ENCODE measurements around the gene SPATA31D3.

The SPATA31D3 gene

GRCh38 chr9:81898851-81899250, 44.4 kb upstream of the SPATA31D3 start:
- H3K9me3 ChIP-seq (ENCODE audit: insufficient read depth, low read length), result no peaks in the 10 kb centered on the region
- no peak overlapping the region for H3K4me3 ChIP-seq (ENCODE audit: insufficient read depth, low read length, poor library complexity, severe bottlenecking)
- no peaks in the 10 kb centered on the region for H3K9me2 ChIP-seq (replicated peaks; ENCODE audit: insufficient read depth, low read length)
- no peak overlapping the region for H2AFZ ChIP-seq (ENCODE audit: low read depth, low read length, severe bottlenecking)
- no peaks in the 10 kb centered on the region for H3K27me3 ChIP-seq (ENCODE audit: low read length)
- no peak overlapping the region for H3K4me2 ChIP-seq (ENCODE audit: low read depth, low read length, poor library complexity, severe bottlenecking)
- H3K9ac ChIP-seq (ENCODE audit: low read length), result no peak overlapping the region
- no peaks in the 10 kb centered on the region for H3K79me2 ChIP-seq (ENCODE audit: insufficient read depth, low read length)
- H3F3A ChIP-seq (ENCODE audit: insufficient read depth), result no peaks in the 10 kb centered on the region
- no peaks in the 10 kb centered on the region for H3K36me3 ChIP-seq (ENCODE audit: low read length)
- H3K27ac ChIP-seq (ENCODE audit: low read depth, low read length), result no peak overlapping the region
- no peaks in the 10 kb centered on the region for H4K20me1 ChIP-seq (ENCODE audit: low read depth, low read length)
- no peak for TF ChIP-seq EZH2phosphoT487 (conservative IDR thresholded peaks at IDR 0.05; ENCODE audit: low read length)
- no peak for TF ChIP-seq CTCF (IDR thresholded peaks at IDR 0.05; ENCODE audit: insufficient read depth, low read length, poor library complexity, severe bottlenecking)

GRCh38 chr9:81902196-81902595, 41.1 kb upstream of the SPATA31D3 start:
- H3F3A ChIP-seq (ENCODE audit: insufficient read depth), result no peaks in the 10 kb centered on the region
- no peaks in the 10 kb centered on the region for H4K20me1 ChIP-seq (ENCODE audit: low read depth, low read length)
- no peak overlapping the region for H3K9ac ChIP-seq (ENCODE audit: low read length)
- no peaks in the 10 kb centered on the region for H3K9me3 ChIP-seq (ENCODE audit: insufficient read depth, low read length)
- TF ChIP-seq EZH2phosphoT487 (conservative IDR thresholded peaks at IDR 0.05; ENCODE audit: low read length) (no peak), CTCF (IDR thresholded peaks at IDR 0.05; ENCODE audit: insufficient read depth, low read length, poor library complexity, severe bottlenecking) (no peak)
- H3K4me2 ChIP-seq (ENCODE audit: low read depth, low read length, poor library complexity, severe bottlenecking), result no peak overlapping the region
- no peaks in the 10 kb centered on the region for H3K36me3 ChIP-seq (ENCODE audit: low read length)
- H3K27me3 ChIP-seq (ENCODE audit: low read length), result no peaks in the 10 kb centered on the region
- no peak overlapping the region for H2AFZ ChIP-seq (ENCODE audit: low read depth, low read length, severe bottlenecking)
- H3K4me3 ChIP-seq (ENCODE audit: insufficient read depth, low read length, poor library complexity, severe bottlenecking), result no peak overlapping the region
- no peaks in the 10 kb centered on the region for H3K9me2 ChIP-seq (replicated peaks; ENCODE audit: insufficient read depth, low read length)
- no peak overlapping the region for H3K27ac ChIP-seq (ENCODE audit: low read depth, low read length)
- no peaks in the 10 kb centered on the region for H3K79me2 ChIP-seq (ENCODE audit: insufficient read depth, low read length)

- Histone ChIP-seq H3K4me2 (ENCODE audit: low read depth, low read length, poor library complexity, severe bottlenecking) (no peak overlapping the region), H3K36me3 (ENCODE audit: low read length) (no peaks in the 10 kb centered on the region), H3K79me2 (ENCODE audit: insufficient read depth, low read length) (no peaks in the 10 kb centered on the region), H4K20me1 (ENCODE audit: low read depth, low read length) (no peaks in the 10 kb centered on the region), H3K4me3 (ENCODE audit: insufficient read depth, low read length, poor library complexity, severe bottlenecking) (no peak overlapping the region), H3K27me3 (ENCODE audit: low read length) (no peaks in the 10 kb centered on the region), H3F3A (ENCODE audit: insufficient read depth) (no peaks in the 10 kb centered on the region), H3K27ac (ENCODE audit: low read depth, low read length) (no peak overlapping the region), H3K9me2 (replicated peaks; ENCODE audit: insufficient read depth, low read length) (no peaks in the 10 kb centered on the region), H3K9ac (ENCODE audit: low read length) (no peak overlapping the region), H2AFZ (ENCODE audit: low read depth, low read length, severe bottlenecking) (no peak overlapping the region), H3K9me3 (ENCODE audit: insufficient read depth, low read length) (no peaks in the 10 kb centered on the region)
- TF ChIP-seq CTCF (IDR thresholded peaks at IDR 0.05; ENCODE audit: insufficient read depth, low read length, poor library complexity, severe bottlenecking), result no peak
- no peak for TF ChIP-seq EZH2phosphoT487 (conservative IDR thresholded peaks at IDR 0.05; ENCODE audit: low read length)
Observed at GRCh38 chr9:81902626-81903025, 40.7 kb upstream of the SPATA31D3 start.

Measured in SU-DHL-6 (cell line).